Activated T-helper 17 cell treated with anti-CD3 and anti-CD28 coated beads, Interleukin-2, amount 50 U/mL, for 72 hours (primary cell): ENCODE measurements around the gene RAB6D. TPM values are rescaled to one million over a fixed set of nuclear protein-coding genes. Genes with fewer than 3 reads are reported as not detected.
"Not testable (repeated sequence)": the region's sequence is repeated elsewhere in the genome, so short reads cannot be mapped to it uniquely, and the experiment has no call there.

Experiments used
- ATAC-seq: fragments of 150-1000 bp; cut with Tn5 transposase; replicated peaks from 2 replicates; pipeline ENCODE4 v1.10.0; 2021; ENCODE audit warnings: mild to moderate bottlenecking, moderate library complexity
- H3K27ac Mint-ChIP-seq: one replicate; pipeline ENCODE4 v1.8.0; 2022; ENCODE audit warnings: mixed read lengths
- H3K27me3 Mint-ChIP-seq: one replicate; pipeline ENCODE4 v1.8.0; 2022; ENCODE audit warnings: mixed read lengths
- H3K36me3 Mint-ChIP-seq: one replicate; pipeline ENCODE4 v1.8.0; 2022; ENCODE audit warnings: low read depth, mild to moderate bottlenecking, mixed read lengths
- H3K4me1 Mint-ChIP-seq: one replicate; pipeline ENCODE4 v1.8.0; 2022; ENCODE audit warnings: mixed read lengths
- H3K4me3 Mint-ChIP-seq: one replicate; pipeline ENCODE4 v1.8.0; 2022; ENCODE audit warnings: mild to moderate bottlenecking, mixed read lengths
- H3K9me3 Mint-ChIP-seq: one replicate; pipeline ENCODE4 v1.8.0; 2022; ENCODE audit warnings: mixed read lengths
- total RNA-seq, 2 donors: library from RNA; stranded (reverse); gene quantifications; one replicate each; pipeline ENCODE4 v1.2.3, GENCODE V29; 2022

The RAB6D gene
- not detected for total RNA-seq

- ATAC-seq: peak; percentile 26
Measured at GRCh38 chr2:131363703-131364186, at the start of gene RAB6D. TSS of gene RAB6D (minus strand) at chr2:131364168. CDS start at chr2:131363720, 448 bp downstream.

GRCh38 chr2:131413148-131413747, 49.3 kb upstream of the RAB6D start:
- H3K27ac Mint-ChIP-seq: no peak overlapping the region
- H3K36me3 Mint-ChIP-seq: no peaks in the 10 kb centered on the region
- peaks cover 39% of the 10 kb centered on the region for H3K27me3 Mint-ChIP-seq
- ATAC-seq: peak; percentile 38
- H3K4me3 Mint-ChIP-seq: no peak overlapping the region
- H3K9me3 Mint-ChIP-seq: no peaks in the 10 kb centered on the region
- no peaks in the 10 kb centered on the region for H3K4me1 Mint-ChIP-seq

More at GRCh38 chr2:131363703-131364186, at the start of gene RAB6D:
- H3K36me3 Mint-ChIP-seq, H3K9me3 Mint-ChIP-seq, H3K4me1 Mint-ChIP-seq, H3K27ac Mint-ChIP-seq: not testable (repeated sequence)
- H3K4me3 Mint-ChIP-seq: peak within 1 kb of the TSS; percentile 33
- peaks cover 35% of the 10 kb centered on the region for H3K27me3 Mint-ChIP-seq

DNA sequence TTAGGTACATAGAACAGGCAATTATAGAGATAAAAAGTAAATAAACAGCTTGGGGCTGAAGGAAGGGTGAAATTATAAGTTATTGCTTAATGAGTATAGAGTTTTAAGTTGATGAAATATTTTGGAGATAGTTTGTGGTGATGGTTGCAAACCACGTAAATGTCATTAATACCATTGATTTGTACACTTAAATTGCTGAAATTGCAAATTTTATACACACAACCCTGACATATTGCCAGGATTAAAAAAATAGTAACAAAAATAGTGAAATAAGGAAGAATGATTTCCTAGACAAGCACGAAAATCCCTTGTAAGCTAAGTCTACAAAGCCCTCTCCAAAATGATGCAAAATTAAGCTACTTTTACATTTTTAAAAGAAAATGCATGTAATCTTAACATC, 46.2 kb upstream of the RAB6D start:
- no peaks in the 10 kb centered on the region for H3K4me1 Mint-ChIP-seq
- no peaks in the 10 kb centered on the region for H3K36me3 Mint-ChIP-seq
- ATAC-seq: no peak
- no peak overlapping the region for H3K4me3 Mint-ChIP-seq
- H3K27me3 Mint-ChIP-seq: peaks cover 22% of the 10 kb centered on the region
- H3K9me3 Mint-ChIP-seq: no peaks in the 10 kb centered on the region
- H3K27ac Mint-ChIP-seq: no peak overlapping the region

DNA sequence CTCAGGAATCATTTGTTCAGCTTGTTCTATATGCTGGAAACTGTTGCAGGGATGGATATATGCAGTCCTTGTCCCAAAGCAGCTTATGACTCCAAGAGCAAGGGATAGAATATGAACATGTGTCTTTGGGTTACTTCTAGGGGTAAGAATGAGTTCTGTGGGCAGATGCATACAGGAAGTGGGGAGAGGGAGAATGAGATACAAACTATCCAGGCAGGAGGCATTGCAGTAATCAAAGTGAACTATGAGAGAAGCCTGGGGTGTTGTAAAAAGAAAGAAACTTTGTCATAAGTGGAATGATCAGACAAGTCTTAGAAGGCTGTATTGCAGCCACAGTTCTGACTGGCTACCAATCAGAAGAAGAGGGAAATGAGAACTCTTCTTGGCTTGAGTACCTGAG, 44.8 kb upstream of the RAB6D start:
- no peak overlapping the region for H3K27ac Mint-ChIP-seq
- peaks cover 32% of the 10 kb centered on the region for H3K27me3 Mint-ChIP-seq
- no peaks in the 10 kb centered on the region for H3K9me3 Mint-ChIP-seq
- no peak for ATAC-seq
- H3K4me3 Mint-ChIP-seq: no peak overlapping the region
- H3K4me1 Mint-ChIP-seq: no peaks in the 10 kb centered on the region
- H3K36me3 Mint-ChIP-seq: no peaks in the 10 kb centered on the region

DNA sequence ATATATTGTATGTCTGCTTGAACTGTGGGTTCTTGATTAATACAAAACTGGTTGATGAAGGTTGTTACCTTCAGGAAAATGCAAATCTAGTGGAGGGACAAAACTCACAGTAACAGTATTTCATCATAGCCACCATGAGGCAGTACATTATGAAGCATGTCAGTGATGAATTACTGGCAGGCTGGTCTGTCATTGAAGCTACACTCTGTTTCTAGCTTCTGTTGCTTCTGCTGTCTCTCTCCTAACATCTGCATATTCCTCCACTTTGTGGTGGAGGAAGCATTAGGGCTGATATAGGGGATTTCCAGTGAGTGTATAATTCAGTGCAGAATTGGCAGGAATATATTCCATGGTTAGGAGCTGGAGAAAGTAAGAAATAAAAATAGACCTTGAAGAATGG, 44.2 kb upstream of the RAB6D start:
- H3K27me3 Mint-ChIP-seq: peaks cover 33% of the 10 kb centered on the region
- no peak overlapping the region for H3K27ac Mint-ChIP-seq
- H3K9me3 Mint-ChIP-seq: no peaks in the 10 kb centered on the region
- H3K4me1 Mint-ChIP-seq: no peaks in the 10 kb centered on the region
- no peaks in the 10 kb centered on the region for H3K36me3 Mint-ChIP-seq
- no peak for ATAC-seq
- no peak overlapping the region for H3K4me3 Mint-ChIP-seq

- no peak for ATAC-seq
- H3K9me3 Mint-ChIP-seq: no peaks in the 10 kb centered on the region
- H3K4me1 Mint-ChIP-seq: no peaks in the 10 kb centered on the region
- peaks cover 24% of the 10 kb centered on the region for H3K27me3 Mint-ChIP-seq
- no peak overlapping the region for H3K4me3 Mint-ChIP-seq
- no peaks in the 10 kb centered on the region for H3K36me3 Mint-ChIP-seq
- no peak overlapping the region for H3K27ac Mint-ChIP-seq
Measured at GRCh38 chr2:131404753-131405152, 40.8 kb upstream of the RAB6D start.

- no peak overlapping the region for H3K4me3 Mint-ChIP-seq
- peaks cover 16% of the 10 kb centered on the region for H3K27me3 Mint-ChIP-seq
- no peaks in the 10 kb centered on the region for H3K36me3 Mint-ChIP-seq
- no peaks in the 10 kb centered on the region for H3K4me1 Mint-ChIP-seq
- no peaks in the 10 kb centered on the region for H3K9me3 Mint-ChIP-seq
- ATAC-seq: no peak
- H3K27ac Mint-ChIP-seq: no peak overlapping the region
Measured at GRCh38 chr2:131402320-131403039, 38.5 kb upstream of the RAB6D start.

DNA sequence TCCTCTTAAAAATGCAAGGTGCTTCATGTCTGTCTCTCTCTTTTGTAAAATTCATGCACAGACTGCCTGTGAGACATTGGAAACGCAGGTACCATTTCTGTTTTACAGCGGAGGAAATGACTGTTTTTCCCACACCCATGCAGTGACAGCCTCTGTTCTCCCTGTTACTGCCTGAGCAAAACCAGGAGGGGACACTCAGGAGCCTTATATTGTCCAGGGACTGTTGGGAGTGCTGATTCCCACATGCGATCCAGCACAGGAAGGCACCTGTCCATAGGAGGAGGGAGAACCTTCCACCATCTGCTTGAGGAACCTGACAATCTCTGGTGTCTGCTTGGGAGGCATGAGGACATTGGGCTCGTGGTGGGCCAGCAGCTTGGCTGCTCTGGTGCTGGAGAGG, 36.9 kb upstream of the RAB6D start:
- Mint-ChIP-seq H3K4me1 (no peaks in the 10 kb centered on the region), H3K27ac (no peak overlapping the region), H3K27me3 (peaks cover 23% of the 10 kb centered on the region), H3K4me3 (no peak overlapping the region), H3K36me3 (no peaks in the 10 kb centered on the region), H3K9me3 (no peaks in the 10 kb centered on the region)
- ATAC-seq: no peak

GRCh38 chr2:131400441-131400840, 36.5 kb upstream of the RAB6D start:
- H3K4me3 Mint-ChIP-seq, H3K36me3 Mint-ChIP-seq: not testable (repeated sequence)

DNA sequence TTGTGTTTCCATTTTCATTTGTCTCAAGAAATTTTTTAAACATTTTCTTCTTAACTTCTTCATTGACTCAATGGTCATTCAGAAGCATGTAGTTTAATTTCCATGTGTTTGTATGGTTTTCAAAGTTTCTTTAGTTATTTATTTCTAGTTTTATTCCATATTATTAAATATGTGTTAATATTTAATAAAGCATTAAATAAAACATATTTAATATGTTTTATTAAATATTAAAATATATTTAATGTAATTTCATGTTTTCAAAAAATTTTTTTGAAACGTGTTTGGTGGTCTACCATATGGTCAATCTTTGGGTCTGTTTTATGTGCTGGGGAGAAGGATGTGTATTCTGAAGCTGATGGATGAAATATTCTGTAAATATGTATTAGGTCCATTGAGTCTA, 32.2 kb upstream of the RAB6D start:
- peaks cover 12% of the 10 kb centered on the region for H3K27me3 Mint-ChIP-seq
- ATAC-seq, H3K9me3 Mint-ChIP-seq, H3K4me3 Mint-ChIP-seq, H3K36me3 Mint-ChIP-seq, H3K4me1 Mint-ChIP-seq, H3K27ac Mint-ChIP-seq: not testable (repeated sequence)

More at GRCh38 chr2:131400441-131400840, 36.5 kb upstream of the RAB6D start:
- not testable (repeated sequence) for H3K4me1 Mint-ChIP-seq, ATAC-seq, H3K27ac Mint-ChIP-seq, H3K9me3 Mint-ChIP-seq
- H3K27me3 Mint-ChIP-seq: peaks cover 26% of the 10 kb centered on the region

DNA sequence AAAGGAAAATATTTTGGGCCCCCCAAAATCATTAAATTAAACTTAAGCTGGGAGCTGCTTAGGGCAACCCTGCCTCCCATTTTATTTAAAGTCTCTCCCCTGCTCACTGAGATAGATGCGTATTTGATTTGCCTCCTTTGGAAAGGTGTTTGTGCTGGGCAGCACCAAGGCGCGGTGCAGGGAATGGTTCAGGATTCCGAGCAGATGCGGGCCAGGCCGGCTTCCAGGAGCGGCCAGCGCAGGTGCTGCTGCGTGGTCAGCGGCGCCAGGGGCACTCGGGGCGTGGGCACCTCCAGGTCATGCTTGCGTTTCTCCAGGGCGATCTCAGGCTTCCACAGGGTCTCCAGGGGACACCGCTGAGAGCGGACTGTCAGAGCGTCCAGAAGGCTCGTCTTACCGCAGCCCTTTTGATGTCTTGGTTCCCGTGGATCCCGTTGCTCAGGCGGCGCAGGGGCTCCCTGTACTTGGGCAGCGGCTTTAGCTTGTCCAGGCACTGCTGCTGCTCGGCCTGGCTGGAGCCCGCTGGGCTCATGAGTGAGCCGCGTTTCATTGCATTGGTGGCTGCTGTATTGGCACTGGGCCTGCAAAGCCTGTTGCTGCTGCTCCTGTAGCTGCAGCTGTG, 31.2 kb upstream of the RAB6D start:
- H3K27me3 Mint-ChIP-seq: peaks cover 12% of the 10 kb centered on the region
- not testable (repeated sequence) for H3K9me3 Mint-ChIP-seq, H3K36me3 Mint-ChIP-seq, H3K4me1 Mint-ChIP-seq, ATAC-seq, H3K27ac Mint-ChIP-seq, H3K4me3 Mint-ChIP-seq

DNA sequence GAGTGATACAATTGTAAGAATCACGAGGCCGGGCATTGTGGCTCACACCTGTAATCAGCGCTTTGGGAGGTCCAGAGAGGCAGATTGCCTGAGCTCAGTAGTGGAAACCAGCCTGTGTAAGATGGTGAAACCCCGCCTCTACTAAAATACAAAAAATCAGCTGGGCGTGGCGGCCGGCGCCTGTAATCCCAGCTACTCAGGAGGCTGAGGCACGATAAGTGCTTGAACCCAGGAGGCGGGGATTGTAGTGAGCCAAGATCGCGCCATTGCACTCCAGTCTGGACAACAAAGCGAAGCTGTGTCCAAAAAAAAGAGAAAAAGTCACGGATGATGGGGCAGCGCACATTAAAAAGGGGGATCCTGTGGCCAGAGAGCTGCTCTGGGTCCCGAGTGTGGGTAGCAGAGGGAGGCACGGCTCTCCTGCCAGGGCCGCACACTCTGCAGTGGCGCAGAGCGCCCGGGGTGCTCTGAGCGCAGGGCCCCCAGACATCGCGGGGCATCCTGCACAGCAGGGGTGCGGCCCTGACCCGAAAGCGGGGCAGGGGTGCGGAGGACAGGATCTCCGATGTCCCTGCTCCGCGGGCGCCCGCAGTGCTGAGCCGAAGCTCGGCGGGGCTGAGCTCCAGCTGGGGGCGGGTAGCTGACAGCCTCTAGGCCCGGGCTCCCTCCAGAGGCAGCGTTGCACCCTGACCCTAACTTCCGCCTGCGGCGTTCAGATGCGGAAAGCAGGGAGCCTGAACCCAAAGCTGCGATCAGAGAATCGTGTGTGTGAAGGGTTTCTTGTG, 30.4 kb upstream of the RAB6D start:
- Mint-ChIP-seq H3K9me3 (no peaks in the 10 kb centered on the region), H3K4me3 (no peak overlapping the region), H3K27ac (no peak overlapping the region), H3K4me1 (no peaks in the 10 kb centered on the region), H3K27me3 (peaks cover 12% of the 10 kb centered on the region), H3K36me3 (no peaks in the 10 kb centered on the region)
- ATAC-seq: peak; percentile 21

GRCh38 chr2:131391953-131392352, 28.0 kb upstream of the RAB6D start:
- H3K9me3 Mint-ChIP-seq, ATAC-seq, H3K36me3 Mint-ChIP-seq, H3K27ac Mint-ChIP-seq, H3K4me1 Mint-ChIP-seq, H3K4me3 Mint-ChIP-seq: not testable (repeated sequence)
- H3K27me3 Mint-ChIP-seq: peaks cover 13% of the 10 kb centered on the region

GRCh38 chr2:131391471-131391870, 27.5 kb upstream of the RAB6D start:
- not testable (repeated sequence) for H3K4me3 Mint-ChIP-seq, H3K36me3 Mint-ChIP-seq, H3K27ac Mint-ChIP-seq, H3K4me1 Mint-ChIP-seq, ATAC-seq, H3K9me3 Mint-ChIP-seq
- H3K27me3 Mint-ChIP-seq: peaks cover 10% of the 10 kb centered on the region
